Caco-2 (cell line): ENCODE data around the gene TEF. TPM values are rescaled to one million over a fixed set of nuclear protein-coding genes. Genes with fewer than 3 reads are reported as not detected.

ENCODE experiments used
- BruUV-seq: library from RNA; stranded (reverse); fragments of 400-500 nt; replicated peaks from 2 replicates; lab custom pipeline; 2021; lab: Mats Ljungman, UMichigan
- CTCF ChIA-PET: fragments of 300-600 bp; sonication (Branson Sonifier 250); formaldehyde crosslinking; loops from one replicate; lab custom pipeline; 2022; ENCODE audit warnings: antibody characterized with exemption; lab: Charles Lee
- POLR2A ChIA-PET: fragments of 300-600 bp; sonication (Branson Sonifier 250); formaldehyde crosslinking; loops from one replicate; lab custom pipeline; 2022; ENCODE audit warnings: antibody characterized with exemption; lab: Charles Lee
- DNase-seq, 2 experiments: peaks; one replicate each; pipeline versions ENCODE4 v3.0.0 to v3.0.0-alpha.2; 2020 to 2022
- H3K27me3 ChIP-seq: replicated peaks from 2 replicates; pipeline ENCODE4 v1.6.0; 2011; ENCODE audit warnings: low read length; ENCODE audit not compliant: control insufficient read depth, insufficient read depth
- H3K36me3 ChIP-seq: 2 replicates; pipeline ENCODE4 v1.5.1; 2011; ENCODE audit warnings: low read length; ENCODE audit not compliant: control insufficient read depth, insufficient read depth
- H3K4me1 ChIP-seq: fragments of 250-450 bp; sonication (Bioruptor Pico); 2 replicates; pipeline ENCODE4 v1.5.1; 2020; ENCODE audit warnings: mild to moderate bottlenecking
- H3K4me3 ChIP-seq: 2 replicates; pipeline ENCODE4 v1.5.1; 2011; ENCODE audit warnings: low read depth, mild to moderate bottlenecking, control low read depth, low read length
- H3K9me3 ChIP-seq: fragments of 250-450 bp; sonication (Bioruptor Pico); 2 replicates; pipeline ENCODE4 v1.5.1; 2020; ENCODE audit warnings: mild to moderate bottlenecking, moderate library complexity
- H3K27ac Mint-ChIP-seq: one replicate; pipeline ENCODE4 v1.8.0; 2022; ENCODE audit warnings: mixed read lengths; ENCODE audit not compliant: unreplicated experiment
- H3K27me3 Mint-ChIP-seq: one replicate; pipeline ENCODE4 v1.8.0; 2022; ENCODE audit warnings: mixed read lengths; ENCODE audit not compliant: insufficient read depth, unreplicated experiment
- H3K36me3 Mint-ChIP-seq: one replicate; pipeline ENCODE4 v1.8.0; 2022; ENCODE audit warnings: mild to moderate bottlenecking, mixed read lengths; ENCODE audit not compliant: insufficient read depth, unreplicated experiment
- H3K4me1 Mint-ChIP-seq: one replicate; pipeline ENCODE4 v1.8.0; 2022; ENCODE audit warnings: low read depth, mixed read lengths; ENCODE audit not compliant: unreplicated experiment
- H3K4me3 Mint-ChIP-seq: one replicate; pipeline ENCODE4 v1.8.0; 2022; ENCODE audit warnings: mild to moderate bottlenecking, moderate library complexity, mixed read lengths; ENCODE audit not compliant: unreplicated experiment
- H3K9me3 Mint-ChIP-seq: one replicate; pipeline ENCODE4 v1.8.0; 2022; ENCODE audit warnings: mixed read lengths; ENCODE audit not compliant: unreplicated experiment
- intact Hi-C: fragments of 100-400 bp; cut with micrococcal nuclease; formaldehyde crosslinking; loops from one replicate; pipeline ENCODE4 v1.10.0; 2022; ENCODE audit not compliant: unreplicated experiment
- total RNA-seq: library from RNA; stranded (reverse); gene quantifications from 2 replicates; pipeline ENCODE4 v1.2.3, GENCODE V29; 2022
- TF ChIP-seq, protein P1 (sequence below), 2 experiments: fragments of 200-600 bp in 1 of 2; IDR thresholded peaks; 1 replicate in 1 of 2; 2 replicates in 1 of 2; pipeline versions ENCODE4 v1.5.1 to v1.8.0; 2011 to 2022; ENCODE audit warnings: antibody characterized with exemption in 1 of 2, control low read depth in 1 of 2, inconsistent platforms in 1 of 2, low read depth in 1 of 2, low read length in 1 of 2, mild to moderate bottlenecking in 1 of 2, moderate library complexity in 1 of 2; ENCODE audit not compliant: insufficient read depth in 1 of 2, severe bottlenecking in 1 of 2, unreplicated experiment in 1 of 2

The TEF gene
- total RNA-seq, 1 experiment from 2014 or later: 13.8 TPM

DNA sequence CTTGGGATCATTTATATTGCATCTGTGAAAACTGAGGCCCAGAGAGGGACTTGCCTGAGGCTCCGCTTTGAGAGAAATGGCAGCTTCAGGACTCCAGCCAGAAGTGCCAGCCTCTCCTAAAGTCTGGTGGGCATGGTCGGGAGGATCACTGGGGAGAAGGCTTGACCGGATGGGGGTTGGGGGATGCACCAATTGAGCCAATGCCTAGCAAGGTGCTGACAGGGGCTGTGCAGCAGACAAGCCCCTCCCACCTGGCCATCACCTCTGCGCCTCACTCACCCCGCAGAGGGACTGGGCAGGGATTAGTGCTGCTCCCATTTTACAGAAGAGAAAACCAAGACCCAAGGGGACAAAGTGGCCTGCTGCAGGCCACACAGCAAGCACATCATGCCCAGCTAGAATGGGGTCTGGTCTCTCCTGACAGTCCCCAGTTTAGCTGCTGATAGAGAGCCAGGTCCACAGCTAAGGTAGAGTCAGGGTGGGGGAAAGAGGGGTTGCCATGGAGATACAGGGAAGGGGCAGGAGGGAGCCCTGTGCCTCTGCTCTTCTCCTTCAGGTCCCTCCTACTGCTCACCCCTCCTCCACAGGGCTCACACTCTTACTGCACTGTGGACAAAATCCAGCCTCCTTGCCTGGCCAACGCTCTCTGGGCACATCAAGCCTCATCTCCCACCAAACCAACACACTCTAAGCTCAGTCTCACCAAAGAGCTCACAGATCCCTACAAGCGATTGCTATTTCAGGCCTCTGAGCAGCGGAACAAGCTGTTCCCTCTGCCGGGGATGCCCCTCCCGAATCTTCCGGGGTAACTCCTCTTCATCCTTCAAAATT lies 29.5 kb downstream of the TEF start:
- no TSS peak for BruUV-seq
- TF ChIP-seq, protein P1, sequence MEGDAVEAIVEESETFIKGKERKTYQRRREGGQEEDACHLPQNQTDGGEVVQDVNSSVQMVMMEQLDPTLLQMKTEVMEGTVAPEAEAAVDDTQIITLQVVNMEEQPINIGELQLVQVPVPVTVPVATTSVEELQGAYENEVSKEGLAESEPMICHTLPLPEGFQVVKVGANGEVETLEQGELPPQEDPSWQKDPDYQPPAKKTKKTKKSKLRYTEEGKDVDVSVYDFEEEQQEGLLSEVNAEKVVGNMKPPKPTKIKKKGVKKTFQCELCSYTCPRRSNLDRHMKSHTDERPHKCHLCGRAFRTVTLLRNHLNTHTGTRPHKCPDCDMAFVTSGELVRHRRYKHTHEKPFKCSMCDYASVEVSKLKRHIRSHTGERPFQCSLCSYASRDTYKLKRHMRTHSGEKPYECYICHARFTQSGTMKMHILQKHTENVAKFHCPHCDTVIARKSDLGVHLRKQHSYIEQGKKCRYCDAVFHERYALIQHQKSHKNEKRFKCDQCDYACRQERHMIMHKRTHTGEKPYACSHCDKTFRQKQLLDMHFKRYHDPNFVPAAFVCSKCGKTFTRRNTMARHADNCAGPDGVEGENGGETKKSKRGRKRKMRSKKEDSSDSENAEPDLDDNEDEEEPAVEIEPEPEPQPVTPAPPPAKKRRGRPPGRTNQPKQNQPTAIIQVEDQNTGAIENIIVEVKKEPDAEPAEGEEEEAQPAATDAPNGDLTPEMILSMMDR (IDR thresholded peaks at IDR 0.05; ENCODE audit: insufficient read depth in 1 of 2, low read depth in 1 of 2, low read length in 1 of 2, severe bottlenecking in 1 of 2, unreplicated experiment in 1 of 2): no peak
- Mint-ChIP-seq H3K9me3 (no peaks in the 10 kb centered on the region), H3K27me3 (no peaks in the 10 kb centered on the region), H3K4me3 (no peak overlapping the region), H3K4me1 (peaks cover 16% of the 10 kb centered on the region), H3K27ac (peak overlapping the region; percentile 15), H3K36me3 (peaks cover 23% of the 10 kb centered on the region)
- H3K36me3 ChIP-seq: no peaks in the 10 kb centered on the region
- H3K4me3 ChIP-seq: no peak overlapping the region
- ChIA-PET POLR2A (interaction anchor here (0.5 kb wide), 2 partner anchors 46 kb away, joined by 3 to 14 read pairs; no protein-coding TSS in a partner anchor), CTCF (no interaction called here)
- H3K27me3 ChIP-seq: no peaks in the 10 kb centered on the region
- intact Hi-C loops: no loop called here
- H3K9me3 ChIP-seq: no peaks in the 10 kb centered on the region
- DNase-seq: no peak
- H3K4me1 ChIP-seq: peaks cover 12% of the 10 kb centered on the region

- TF ChIP-seq, protein P1 (IDR thresholded peaks at IDR 0.05; ENCODE audit: insufficient read depth in 1 of 2, low read depth in 1 of 2, low read length in 1 of 2, severe bottlenecking in 1 of 2, unreplicated experiment in 1 of 2): no peak
- Histone ChIP-seq H3K4me1 (peaks cover 12% of the 10 kb centered on the region), H3K27me3 (no peaks in the 10 kb centered on the region), H3K36me3 (no peaks in the 10 kb centered on the region), H3K9me3 (no peaks in the 10 kb centered on the region), H3K4me3 (no peak overlapping the region)
- Mint-ChIP-seq H3K9me3 (no peaks in the 10 kb centered on the region), H3K27me3 (no peaks in the 10 kb centered on the region), H3K27ac (no peak overlapping the region), H3K4me1 (peaks cover 16% of the 10 kb centered on the region), H3K4me3 (no peak overlapping the region), H3K36me3 (peaks cover 18% of the 10 kb centered on the region)
- CTCF ChIA-PET: no interaction called here
- DNase-seq: no peak
- intact Hi-C loops: no loop called here
- no TSS peak for BruUV-seq
- POLR2A ChIA-PET: no interaction called here
Observed at GRCh38 chr22:41415554-41415953, 33.8 kb downstream of the TEF start.

GRCh38 chr22:41417622-41418390 lies 36.1 kb downstream of the TEF start:
- intact Hi-C loops: no loop called here
- H3K4me3 Mint-ChIP-seq: no peak overlapping the region
- DNase-seq: no peak
- TF ChIP-seq, protein P1 (IDR thresholded peaks at IDR 0.05; ENCODE audit: insufficient read depth in 1 of 2, low read depth in 1 of 2, low read length in 1 of 2, severe bottlenecking in 1 of 2, unreplicated experiment in 1 of 2): no peak
- H3K27ac Mint-ChIP-seq: no peak overlapping the region
- peaks cover 7% of the 10 kb centered on the region for H3K4me1 ChIP-seq
- no peaks in the 10 kb centered on the region for H3K27me3 Mint-ChIP-seq
- no peak overlapping the region for H3K4me3 ChIP-seq
- peaks cover 18% of the 10 kb centered on the region for H3K36me3 Mint-ChIP-seq
- H3K9me3 ChIP-seq: no peaks in the 10 kb centered on the region
- BruUV-seq: no TSS peak
- no peaks in the 10 kb centered on the region for H3K27me3 ChIP-seq
- ChIA-PET POLR2A (no interaction called here), CTCF (no interaction called here)
- no peaks in the 10 kb centered on the region for H3K9me3 Mint-ChIP-seq
- peaks cover 9% of the 10 kb centered on the region for H3K4me1 Mint-ChIP-seq
- no peaks in the 10 kb centered on the region for H3K36me3 ChIP-seq
